GM19463 (cell line): ENCODE data around the gene GUCA2B.

Experiments
- ATAC-seq: cut with Tn5 transposase; IDR thresholded peaks from one replicate; pipeline ENCODE4 v1.9.1; 2021; ENCODE audit warnings: mild to moderate bottlenecking, moderate library complexity; ENCODE audit not compliant: unreplicated experiment

The GUCA2B gene

DNA sequence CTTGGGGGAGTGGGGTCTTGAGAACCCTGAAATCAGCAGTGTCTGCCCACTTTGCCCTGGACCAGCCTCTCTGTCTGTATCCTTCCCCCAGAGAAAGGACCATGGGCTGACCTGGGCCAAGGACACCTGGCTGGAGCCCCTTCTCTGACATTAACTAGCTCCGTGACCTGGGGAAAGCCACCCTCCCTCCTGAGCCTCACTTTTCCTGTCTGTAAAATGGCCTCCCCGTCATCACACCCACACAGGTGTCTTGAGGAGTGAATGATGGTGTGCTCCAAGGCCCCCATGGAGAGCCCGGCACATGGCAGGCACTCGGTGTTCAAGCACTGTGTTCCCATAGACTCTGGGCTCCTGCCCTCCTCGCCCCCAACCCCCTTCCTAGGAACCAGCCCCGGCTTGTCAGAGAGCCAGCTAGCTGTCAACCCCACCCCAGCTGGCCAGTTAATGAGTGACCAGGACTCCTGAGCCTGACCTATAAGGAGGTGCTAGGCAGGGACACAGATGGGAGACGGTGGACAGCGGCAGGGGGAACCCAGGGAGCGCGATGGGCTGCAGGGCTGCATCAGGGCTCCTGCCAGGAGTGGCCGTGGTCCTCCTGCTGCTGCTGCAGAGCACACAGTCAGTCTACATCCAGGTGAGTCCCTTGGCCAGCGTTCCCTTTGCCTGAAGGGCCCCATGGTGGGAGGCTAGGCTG is at the start of gene GUCA2B:
GUCA2B (plus strand) TSS at position 504 of the 694 bp plus-strand sequence; CDS start at position 545, 41 bp downstream.
- ATAC-seq, result no peak

DNA sequence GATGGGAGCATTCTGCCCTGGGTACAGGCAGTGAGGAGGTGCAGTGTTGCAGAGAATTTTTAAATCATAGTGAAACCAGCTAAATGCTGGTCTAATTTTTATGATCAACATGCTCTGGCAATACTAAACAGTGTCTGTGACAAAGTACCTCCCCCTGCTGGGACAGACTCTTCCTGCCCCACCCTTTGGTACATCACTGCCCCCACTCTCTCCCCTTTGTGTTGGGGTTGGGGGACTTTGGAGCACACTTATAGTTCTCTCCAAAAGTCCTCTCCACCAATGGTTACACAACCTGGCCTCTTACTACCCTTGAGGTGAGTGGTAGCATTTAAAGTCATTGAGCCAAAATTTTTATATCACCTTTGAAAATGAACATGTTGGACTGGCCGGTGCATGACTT is 48.2 kb upstream of the GUCA2B start:
- no peak for ATAC-seq

DNA sequence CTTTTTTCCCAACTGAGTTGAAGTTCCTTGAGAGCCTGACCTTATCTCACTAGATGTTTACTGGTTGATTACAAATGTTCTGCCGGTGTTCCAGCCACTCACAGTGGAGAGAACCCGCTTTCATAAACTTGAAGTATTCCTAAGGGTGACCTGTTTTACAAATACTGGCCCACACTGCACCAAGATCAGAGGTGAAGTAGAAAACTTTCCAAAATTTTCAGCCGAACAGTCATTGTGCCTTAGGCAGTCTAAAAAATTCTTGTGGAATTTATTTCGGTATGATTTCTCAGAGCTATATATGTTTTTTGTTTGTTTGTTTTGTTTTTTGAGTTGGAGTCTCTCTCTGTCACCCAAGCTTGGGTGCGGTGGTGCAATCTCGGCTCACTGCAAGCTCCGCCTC is 44.9 kb upstream of the GUCA2B start:
- no peak for ATAC-seq

DNA sequence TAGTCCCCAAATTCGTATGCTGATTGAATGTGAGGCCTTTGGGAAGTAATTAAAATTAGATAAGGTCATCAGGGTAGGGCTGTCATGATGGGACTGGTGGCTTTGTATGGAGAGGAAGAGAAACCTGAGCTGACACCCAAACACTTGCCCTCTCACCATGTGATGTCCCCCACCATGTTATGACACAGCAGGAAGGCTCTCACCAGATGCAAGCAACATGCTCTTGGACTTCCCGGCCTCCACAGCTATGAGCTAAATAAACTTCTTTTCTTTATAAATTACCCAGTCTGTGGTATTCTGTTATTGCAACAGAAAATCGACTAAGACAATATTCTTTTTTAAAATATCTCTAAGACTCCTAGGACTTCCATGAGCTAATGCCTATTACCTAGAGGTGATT is 43.6 kb upstream of the GUCA2B start:
- ATAC-seq, result no peak

DNA sequence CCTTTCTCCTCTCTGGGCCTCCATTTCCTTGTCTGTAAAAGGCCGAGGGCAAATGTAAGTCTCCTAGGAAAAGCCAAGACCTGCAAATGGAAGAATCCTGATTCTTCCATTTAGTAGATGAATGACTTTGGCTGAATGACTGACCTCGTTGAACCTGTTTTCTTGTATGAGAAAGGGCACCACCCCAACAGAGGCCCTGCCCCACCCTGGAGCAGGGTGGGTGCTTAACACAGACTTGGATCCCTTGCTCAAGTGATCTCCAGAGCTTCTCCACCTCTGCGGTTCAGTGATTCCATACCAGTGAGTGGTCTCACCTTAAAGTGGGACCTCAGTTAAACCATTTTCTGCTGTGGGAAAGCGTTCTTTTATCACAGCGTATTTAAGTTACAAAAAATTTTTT is 39.0 kb upstream of the GUCA2B start:
- ATAC-seq, result no peak

DNA sequence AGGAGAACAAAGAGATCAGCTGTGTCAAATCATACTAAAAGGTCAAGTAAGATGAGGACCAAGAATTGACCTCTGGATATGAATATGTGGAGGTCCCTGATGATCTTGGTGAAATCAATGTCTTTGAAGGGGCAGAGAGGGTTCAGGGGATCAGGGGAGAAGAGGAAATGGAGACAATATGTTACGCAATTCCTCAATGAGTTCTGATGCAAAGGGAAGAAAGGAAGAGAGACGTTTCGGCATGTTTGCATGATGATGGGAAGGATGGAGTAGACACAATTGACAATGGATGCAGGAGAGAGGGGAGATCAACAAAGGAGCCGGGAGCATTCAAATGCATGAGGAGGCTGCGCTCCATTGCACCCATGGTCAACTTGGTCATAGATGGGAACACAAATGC is 36.0 kb upstream of the GUCA2B start:
- no peak for ATAC-seq

DNA sequence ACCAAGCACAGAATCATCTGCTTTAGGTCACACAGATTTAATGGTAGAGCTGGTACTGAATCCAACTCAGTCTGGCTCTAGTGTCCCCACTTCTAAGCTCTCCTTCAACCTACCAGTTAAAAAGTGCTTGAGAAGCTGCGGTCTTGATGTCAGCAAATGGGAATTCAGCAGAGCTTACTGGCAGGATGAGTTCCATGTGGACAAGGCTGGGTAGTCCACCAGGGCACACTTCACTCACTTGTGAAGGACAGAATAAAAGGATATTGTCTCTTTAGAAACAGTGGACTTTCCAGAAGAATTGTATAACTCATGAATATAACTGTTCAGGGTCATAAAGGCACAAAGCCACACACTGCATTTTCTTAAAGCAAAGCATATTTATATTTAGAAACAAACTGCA is 35.1 kb upstream of the GUCA2B start:
- ATAC-seq, result no peak

DNA sequence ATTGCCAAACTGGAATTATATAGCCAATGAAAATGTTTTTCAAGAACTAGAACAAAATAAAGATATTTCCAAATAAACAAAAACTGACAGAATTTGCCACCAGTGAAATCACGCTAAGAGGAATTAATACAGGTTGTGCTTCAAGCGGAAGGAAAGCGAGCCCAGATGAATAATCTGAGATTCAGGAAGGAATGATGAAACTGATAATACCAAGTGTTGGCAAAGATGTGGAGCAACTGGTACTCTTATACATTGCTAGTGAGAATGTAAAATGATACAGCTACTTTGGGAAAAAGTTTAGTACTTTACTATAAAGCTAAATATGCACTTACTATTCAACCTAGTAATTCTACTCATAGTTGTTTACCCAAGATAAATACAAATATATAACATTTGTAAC is 30.8 kb upstream of the GUCA2B start:
- no peak for ATAC-seq

DNA sequence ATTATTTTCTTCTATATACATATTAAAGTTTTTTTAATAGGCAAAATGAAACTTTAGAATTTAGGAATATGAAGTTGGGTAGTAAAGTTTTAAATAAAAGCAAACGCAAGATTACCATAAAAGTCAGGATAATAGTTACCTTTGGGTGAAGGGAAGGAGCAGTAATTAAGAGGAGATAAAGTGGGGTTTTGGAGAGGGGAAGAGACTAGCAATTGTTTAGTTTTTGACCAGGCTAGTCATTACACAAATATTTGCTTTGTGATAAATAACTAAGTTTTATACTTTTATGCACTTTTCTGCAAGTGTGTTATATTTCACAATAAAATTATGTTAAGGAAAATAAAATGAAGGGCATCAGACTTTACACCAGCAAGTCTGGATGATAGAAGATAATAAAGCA is 27.7 kb upstream of the GUCA2B start:
- ATAC-seq, result no peak

DNA sequence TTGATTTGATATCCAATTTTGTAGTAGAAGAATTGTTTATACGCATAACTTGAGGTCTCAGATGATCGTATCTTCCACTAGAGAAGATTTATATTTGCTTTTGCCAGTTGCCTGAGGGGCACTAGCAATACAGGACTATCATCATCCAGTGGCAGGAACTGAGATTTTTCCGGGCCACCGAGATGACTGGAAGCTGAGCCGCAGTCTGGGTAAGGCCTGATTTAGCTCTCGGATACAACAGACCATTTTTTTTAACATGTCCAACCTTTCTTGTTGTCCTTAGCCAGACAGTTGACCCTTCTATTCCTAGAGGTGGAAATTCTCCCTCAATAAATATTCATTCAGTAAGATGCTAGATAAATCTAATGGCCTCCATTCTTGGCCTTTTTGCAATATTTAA is 25.4 kb upstream of the GUCA2B start:
- ATAC-seq, result no peak

DNA sequence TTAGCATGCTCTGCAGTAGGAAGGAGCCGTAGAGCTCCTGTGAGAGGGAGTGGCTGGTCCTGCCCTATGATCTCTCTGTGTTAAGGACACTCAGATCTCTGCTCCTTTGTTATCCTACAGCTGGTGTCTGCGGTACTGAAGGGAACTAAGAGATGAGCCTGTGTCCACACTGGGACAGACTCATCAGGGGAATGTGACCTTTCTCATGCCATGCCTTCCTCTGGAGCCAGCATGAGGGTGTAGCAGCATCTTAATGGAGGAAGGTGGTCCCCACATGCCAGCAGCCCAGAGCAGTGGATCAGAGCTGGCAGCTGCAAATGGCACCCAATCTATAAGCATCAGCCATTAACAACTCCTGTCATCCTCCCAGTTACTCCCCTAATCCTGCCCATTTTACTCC is 24.7 kb upstream of the GUCA2B start:
- no peak for ATAC-seq

DNA sequence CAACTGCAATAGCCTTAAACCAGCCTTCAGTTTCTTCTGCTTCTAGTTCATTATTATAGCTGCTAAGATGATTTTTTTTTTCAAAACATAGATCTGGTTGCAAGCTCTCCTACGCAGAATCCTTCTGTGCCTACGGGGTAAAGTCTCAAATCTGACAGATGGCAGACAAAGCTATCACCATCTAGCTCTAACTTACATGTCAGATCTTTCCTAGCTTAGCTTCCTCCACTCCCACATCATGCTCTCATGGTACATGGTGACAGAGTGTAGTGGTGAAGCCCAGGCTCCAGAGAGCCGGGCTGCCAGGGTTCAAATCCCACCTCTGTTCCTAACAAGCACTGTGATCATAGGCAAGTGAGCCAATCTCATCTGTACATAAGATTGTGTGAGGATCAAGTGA is 24.2 kb upstream of the GUCA2B start:
- ATAC-seq, result no peak

DNA sequence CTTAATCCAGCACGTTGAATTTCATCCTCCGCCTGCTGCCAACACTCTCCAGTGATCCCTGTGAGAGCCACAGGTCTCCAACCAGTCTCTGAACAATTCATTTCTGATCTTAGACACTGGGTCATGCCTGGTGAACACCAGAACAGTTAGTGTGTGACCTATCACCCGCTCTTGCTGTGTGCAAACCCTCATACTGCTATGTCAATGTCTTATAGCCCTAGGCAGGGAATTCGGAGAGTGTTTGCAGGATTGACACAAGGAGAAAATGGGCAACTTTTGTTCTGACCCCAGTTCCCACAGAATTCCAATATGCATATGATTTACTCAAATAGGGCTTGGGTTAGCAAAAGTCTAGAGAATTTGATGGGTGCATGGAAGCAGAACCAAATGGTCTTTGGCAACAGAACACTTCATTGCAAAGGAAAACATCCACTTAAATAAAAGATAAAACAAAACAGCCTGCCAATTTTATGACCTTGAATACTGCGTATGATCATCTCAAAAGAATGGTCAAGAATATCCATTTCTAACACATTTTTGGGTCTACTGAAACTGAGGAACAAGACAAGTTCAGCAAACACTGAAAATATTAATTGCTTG is 23.0 kb upstream of the GUCA2B start:
- no peak for ATAC-seq

DNA sequence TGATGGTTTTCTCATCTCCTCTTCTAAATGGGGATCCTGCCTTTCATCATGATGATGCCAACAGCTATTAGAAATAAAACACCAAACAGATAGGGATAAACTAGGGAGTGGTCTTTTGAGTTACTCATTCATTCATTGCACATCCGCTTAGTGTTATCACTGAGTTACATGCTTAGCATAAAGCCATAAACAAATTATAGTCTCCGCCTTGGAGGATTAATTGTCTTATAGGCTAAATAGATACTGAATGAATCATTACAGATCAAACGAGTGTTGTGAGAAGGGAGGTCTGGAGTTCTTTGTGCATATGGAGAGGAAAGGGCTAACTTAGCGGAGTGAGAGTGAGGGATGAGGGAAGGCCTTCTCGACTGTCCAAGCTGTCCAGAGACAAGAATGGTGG is 19.8 kb upstream of the GUCA2B start:
- no peak for ATAC-seq

DNA sequence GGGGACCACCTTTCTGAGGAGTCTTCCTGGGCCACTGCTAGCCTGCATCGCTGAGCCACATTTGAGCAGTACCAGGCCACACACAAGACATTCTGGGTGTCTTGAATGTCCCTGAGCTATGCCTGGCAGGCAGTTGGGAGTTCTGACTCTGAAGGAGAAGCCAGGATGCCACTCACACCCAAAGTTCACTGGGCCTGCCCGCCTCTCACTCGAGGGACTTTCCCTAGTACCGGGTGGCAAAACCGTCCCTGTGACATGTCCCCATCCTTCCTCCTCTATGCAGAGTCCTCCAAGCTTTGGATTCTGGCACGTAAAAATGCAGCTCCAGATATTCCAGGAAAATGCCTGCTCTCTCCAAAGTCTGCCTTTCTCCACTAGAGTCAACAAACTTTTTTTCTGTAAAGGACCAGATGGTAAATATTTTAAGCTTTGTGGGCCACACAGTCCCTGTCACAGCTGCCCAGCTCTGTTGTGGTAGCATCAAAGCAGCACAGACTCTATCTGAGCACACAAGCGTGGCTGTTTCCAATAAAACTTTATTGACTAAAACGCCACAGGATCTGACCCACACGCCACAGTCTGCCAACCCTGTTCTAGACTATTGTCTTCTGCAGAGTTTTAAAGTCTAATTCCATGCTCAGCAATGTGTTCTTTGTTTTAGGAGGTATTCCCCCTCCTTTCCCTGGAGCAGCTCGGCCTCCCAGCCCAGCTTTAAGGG is 19.2 kb upstream of the GUCA2B start:
- no peak for ATAC-seq

DNA sequence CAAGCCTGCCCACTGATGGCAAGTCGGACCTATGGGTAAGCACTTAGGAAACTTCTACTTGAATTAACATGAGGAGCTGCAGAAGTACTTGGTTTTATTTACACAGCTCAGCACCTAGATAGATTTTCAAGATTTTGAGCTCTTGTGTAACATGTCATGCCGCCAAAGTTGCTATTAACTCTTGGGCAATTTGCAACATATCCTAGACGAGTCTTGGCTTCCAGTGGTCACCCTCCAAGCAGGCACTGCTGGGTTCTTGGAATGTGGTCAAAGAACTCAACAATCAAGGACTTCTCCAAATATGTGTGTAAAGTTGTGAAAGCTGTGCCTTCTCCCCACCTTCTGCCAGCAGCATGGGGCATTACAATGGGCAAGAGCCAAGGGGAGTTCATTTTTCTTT is 17.8 kb upstream of the GUCA2B start:
- ATAC-seq, result no peak

DNA sequence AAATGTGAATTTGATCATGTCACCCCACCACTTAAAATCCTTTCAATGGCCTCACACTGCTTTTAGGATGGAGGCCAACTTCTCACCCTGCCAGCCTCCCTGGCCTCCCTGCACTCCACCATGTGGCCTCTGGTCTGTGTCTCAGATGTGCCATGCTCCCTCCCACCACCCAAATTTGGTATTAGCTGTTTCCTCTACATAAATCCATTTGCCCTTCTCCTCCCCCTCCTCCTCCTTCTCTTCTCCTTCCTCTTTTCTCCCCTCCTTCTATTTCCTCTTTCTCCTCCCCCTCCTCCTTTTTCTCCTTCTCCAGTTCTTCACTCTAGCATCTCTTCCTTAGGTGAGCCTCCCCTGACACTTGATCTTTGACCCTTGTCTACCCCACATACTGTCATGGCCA is 16.7 kb upstream of the GUCA2B start:
- no peak for ATAC-seq

DNA sequence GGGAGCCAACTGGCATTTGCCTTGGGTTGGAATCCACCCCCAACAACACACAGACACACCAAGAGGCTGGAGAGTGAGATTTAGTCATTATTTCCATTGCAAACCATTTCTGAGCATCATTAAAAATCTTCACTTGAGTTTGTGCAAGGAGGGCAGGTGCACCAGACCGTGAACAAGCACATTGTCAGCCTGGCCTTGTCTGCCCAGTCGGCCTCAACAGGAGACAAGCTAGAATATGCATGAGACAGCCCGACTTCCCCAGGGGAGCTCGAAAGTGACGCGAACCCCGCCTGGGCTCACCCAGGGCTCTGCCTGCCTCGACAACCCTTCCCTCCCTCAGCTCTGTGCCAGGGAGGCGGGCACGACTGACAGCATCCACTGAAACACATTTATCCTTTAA is 15.4 kb upstream of the GUCA2B start:
- ATAC-seq, result no peak

DNA sequence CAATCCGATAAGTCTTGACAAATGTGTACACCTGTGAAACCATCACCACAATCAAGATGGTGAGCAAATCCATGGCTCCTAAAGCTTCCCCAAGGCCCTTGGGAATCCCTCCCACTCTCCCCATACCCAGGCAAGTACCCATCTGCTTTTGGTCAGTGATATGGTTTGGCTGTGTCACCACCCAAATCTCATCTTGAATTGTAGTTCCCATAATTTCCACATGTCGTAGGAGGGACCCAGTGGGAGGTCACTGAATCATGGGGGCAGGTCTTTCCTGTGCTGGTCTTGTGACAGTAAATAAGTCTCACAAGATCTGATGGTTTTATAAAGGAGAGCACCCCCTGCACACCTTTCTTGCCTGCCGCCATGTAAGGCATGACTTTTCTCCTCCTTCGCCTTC is 14.6 kb upstream of the GUCA2B start:
- ATAC-seq, result no peak

DNA sequence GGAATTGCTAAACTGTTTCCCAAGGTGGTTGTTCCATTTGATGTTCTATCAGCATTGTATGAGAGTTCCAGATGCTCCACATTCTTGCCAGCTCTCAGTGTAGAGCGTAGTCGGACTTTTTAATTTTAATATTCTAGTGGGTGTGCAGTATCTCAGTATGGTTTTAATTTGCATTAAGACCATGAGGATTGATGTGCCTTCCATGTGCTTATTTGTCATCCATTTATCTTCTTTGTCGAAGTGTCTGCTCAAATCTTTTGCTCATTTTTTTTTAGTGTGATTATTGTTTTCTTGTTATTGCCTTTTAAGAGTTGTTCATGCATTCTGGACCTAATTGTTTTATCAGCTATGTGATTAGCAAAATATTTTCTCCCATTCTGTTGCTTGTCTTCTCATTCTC is 13.8 kb upstream of the GUCA2B start:
- no peak for ATAC-seq

DNA sequence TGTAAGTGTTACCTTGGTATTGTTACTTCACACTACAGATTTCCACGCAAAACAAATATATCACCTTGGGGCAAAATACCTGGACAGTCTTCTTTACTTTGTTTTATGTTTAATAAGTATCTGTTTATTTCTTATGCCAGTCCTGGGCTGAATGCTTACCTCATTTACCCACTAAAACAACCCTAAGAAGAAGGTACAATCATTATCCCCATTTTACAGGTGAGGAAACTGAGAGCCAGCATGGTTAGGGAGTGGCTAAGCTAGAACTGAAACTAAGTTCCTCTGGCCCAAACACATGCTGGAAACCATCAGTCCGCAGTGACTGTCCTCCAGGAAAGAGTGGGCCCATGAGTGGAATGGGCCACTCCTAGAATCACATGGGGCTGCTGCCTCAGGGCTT is 13.0 kb upstream of the GUCA2B start:
- no peak for ATAC-seq

DNA sequence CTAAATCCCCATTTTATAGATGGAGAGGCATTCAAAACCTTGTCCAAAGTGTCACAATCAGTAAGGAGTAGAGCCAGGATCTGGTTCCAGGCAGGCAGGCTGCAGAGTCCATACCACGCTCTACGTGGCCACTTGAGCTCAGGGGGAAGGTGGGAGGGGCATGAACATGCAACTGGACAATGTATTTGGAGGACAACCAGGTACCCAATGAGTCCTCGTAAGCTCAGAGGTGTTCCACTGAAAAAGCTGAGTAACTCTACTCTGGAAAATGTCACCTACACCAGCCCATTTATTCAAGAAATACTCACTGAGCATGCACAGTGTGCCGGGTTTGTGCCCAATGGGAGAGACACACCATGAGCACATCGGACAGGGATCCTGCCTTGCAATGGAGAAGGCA is 11.2 kb upstream of the GUCA2B start:
- ATAC-seq, result no peak
